Stimulated activated CD8-positive, alpha-beta memory T cell treated with anti-CD3 and anti-CD28 coated beads, Interleukin-4, amount 100 ng/mL, for 24 hours (primary cell): ENCODE data around the gene STX19.
"Not testable (repeated sequence)": the region's sequence is repeated elsewhere in the genome, so short reads cannot be mapped to it uniquely, and the experiment has no call there.

Experiments
- DNase-seq: peaks from one replicate; pipeline ENCODE4 v3.0.0-alpha.2; 2020; ENCODE audit warnings: low read depth

STX19 gene

DNA sequence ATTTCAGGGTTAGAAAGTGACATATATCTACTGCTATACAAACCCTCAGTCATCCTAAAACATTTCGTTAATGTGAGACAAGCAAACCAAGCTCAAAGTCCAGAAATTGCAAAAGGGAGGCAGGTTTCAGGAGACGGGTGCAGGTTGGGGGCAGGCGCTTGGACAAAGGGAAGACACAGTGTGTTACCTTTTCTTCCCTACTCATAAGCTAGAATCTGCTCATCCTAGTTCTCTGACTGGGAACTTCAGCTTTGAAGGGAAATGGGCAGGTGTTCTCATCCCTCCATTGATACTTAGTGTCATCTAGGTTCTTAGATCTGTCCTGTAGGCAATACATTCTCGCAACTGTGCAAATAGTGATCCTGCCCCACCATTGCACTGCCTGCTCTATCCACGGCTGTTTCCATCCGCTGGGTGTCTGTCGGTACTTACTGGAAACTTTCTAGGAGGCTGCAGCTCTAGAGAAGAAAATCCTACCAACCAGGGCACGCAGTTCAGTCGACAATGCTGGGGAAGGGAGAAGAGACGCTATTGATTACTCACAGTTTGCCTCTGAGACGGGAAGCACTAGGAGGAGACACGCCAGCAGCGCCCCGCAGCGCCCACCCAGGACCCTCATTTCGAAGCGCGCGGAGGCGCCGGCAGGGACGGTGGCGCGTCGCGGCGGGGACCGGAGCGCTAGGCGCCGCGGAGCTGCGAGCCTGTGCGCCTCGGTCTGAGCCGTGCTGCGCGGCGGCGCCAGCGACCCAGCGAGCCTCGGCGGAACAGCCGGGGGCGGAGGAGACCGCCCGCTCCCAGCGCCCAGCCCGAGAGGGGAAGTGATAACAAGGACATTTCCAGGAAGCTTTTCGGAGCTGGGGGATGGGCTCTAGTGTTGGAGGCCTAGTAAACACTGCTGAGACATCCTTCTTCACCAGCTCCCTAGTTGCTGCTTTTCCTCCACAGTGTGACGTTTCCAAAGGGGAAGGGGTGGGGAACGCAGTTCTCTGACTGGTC lies 55.0 kb downstream of the STX19 start, which contains the start of gene PROS1:
Gene PROS1, minus strand, starts transcription at position 766 of the 996 bp plus-strand sequence. Its CDS starts 147 bp downstream, at position 619.
- peak; percentile 24 for DNase-seq

DNA sequence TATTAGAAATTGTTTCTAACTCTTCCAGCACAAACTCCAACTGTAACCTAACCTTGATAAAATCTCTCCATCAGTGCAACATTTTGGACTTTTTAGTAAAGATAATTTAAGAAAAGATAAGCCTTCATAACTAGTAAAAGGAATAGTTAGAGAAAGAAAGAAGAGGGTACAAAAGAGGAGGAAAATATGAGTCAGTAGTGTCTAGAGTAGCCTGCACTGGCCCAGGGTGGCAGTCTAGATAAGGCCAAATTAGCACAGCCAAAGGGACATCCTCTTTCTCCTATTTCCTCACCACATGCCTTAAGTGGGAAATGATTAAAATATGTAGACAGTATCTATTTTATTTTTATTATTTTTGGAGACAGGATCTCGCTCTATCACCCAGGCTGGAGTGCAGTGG lies 58.4 kb downstream of the STX19 start:
- no peak for DNase-seq

DNA sequence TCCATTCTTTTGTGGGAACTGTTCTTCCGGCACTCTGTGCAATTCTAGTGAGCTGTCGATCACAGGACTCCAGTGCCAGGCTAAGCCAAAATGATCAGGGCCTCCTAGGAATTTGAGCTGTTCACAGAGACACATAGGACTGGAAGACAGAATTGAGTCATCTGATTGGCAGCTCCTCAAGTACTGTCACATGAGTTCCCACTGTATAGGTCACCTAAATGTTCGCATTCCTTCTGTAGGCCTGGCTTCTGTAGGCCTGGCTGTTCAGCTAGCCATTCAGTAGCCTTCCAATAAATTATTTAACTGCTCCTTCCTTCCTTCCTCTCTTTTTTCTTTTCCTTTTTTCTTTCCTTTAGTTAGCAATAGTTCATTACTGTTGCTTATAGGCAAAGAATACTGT lies 59.0 kb downstream of the STX19 start:
- DNase-seq, result no peak

DNA sequence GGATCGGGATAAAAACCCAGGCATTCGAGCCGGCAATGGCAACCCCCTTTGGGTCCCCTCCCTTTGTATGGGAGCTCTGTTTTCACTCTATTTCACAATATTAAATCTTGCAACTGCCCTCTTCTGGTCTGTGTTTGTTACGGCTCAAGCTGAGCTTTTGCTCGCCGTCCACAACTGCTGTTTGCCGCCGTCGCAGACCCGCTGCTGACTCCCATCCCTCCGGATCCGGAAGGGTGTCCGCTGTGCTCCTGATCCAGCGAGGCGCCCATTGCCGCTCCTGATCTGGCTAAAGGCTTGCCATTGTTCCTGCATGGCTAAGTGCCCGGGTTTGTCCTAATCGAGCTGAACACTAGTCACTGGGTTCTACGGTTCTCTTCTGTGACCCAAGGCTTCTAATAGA lies 63.3 kb downstream of the STX19 start:
- DNase-seq, result not testable (repeated sequence)
